GM21737 (cell line): ENCODE data around the gene DDA1.

Experiments used
- ATAC-seq: cut with Tn5 transposase; IDR thresholded peaks from one replicate; pipeline ENCODE4 v1.9.1; 2021; ENCODE audit warnings: mild to moderate bottlenecking, moderate library complexity; ENCODE audit not compliant: unreplicated experiment

The DDA1 gene

DNA sequence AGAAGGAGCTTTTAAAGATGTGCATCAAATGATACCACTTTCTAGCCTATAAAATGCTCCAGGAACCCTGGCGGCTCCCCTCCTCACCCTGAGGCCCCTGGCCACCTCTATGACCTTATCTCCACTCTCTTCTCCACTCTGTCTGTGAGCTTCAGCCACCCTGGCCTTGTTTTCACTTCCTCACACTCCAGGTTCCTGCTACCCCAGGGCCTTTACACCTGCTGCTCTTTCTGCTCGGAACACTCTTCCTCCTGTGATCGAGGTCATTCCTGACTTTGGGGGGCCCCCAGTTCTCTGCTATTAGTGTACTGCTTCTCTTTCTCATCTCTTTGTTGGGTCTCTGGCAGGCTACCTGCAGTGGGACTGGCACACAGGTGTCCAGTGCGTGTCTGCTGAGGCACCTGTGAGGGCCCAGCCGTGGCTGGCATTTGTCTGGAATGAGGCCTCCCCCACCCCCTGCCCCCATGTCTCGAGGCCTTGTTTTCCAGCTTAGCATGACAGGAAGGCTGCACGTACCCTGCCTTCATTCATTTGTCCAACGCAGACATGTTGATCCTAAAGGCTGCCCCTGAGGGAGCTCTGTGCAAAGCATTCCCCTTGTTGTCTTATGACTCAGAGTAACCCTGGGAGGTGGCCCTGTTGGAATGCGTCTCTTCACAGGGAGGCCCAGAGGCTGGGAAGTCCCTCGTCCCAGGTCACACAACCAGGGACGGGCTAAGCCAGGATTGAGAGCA is 2.3 kb downstream of the DDA1 start:
- ATAC-seq, result no peak

GRCh38 chr19:17312189-17313113 is 3.1 kb downstream of the DDA1 start:
- no peak for ATAC-seq

DNA sequence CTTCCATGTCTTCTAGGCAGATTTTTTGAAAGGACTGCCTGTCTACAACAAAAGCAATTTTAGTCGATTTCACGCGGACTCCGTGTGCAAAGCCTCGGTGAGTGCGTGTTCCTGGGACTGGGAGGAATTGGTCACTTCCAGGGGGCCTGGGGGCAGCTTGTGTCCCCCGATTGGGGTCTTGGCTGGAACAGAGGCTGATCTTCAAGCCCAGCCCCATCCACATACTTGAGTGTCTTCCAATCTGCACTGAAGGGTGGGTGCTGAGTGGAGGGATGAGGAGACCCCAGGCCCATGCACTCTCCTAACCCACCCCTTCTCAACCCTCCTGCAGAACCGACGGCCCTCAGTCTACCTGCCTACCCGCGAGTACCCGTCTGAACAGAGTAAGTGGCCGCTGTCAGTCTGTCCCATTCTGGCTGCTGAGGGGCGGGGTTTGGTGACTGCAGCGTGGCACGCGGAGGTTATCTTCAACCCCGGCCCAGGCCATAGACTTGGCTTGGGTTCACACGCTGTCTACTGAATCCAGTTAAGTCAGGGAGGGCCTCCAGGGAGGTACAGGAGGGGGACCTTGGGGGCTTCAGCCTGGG is 4.7 kb downstream of the DDA1 start:
- ATAC-seq, result no peak

GRCh38 chr19:17318966-17319365 is 9.6 kb downstream of the DDA1 start:
- no peak for ATAC-seq

DNA sequence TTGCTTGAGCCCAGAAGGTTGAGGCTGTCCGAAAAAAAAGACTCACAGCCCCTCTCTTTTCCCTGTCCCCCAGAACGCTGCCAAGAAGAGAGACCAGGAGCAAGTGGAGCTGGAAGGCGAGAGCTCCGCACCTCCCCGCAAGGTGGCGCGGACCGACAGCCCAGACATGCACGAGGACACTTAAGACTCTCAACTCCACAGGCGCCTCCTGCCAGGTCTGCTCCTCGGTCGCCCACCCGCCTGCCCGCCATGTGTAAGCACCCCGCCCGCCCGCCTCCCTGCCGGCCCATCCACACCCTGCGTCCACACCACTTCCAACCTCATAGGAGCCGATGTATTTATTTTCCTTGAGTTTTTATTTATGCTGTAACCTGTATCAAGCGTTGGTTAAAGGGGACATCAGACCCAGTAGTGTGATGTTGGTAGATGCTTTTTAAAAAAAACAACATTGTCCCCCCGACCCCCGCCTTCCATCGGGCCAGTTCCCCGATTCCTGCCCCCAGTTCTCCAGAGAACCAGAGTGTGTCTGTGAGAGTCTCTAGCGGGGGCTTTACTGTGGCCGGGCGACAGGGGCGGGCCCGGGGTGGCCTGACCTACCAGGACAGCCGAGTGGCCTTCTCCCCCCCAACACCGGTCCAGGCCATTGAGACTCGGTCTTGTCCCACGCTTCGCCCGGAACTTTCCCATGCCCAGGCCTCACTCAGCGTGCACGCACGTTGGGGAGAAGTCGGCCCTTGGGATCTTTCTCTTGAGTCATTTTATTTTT is 10.3 kb downstream of the DDA1 start:
- no peak for ATAC-seq

DNA sequence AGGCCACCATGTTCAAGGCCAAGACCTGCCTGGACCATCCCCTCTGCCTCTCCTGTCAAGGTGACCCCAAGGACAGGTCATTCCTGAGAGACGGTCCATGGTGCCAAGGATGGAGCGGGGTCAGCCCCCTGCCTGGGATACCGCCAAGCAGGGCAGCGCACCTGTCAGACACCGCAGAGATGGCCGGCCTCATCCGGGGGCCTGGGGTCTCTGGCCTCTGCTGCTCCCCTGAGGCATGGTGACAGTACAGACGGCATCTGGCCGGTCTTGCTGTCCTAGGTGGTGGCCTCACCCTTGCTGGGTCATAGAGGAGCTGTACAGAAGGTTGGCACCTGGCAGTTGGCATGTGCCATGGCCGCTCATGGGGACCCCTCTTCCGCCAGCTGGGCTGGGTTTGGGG is 11.1 kb downstream of the DDA1 start:
- no peak for ATAC-seq

- ATAC-seq, result no peak
These were observed 12.5 kb downstream of the DDA1 start for GRCh38 chr19:17321655-17322489.

GRCh38 chr19:17322854-17323253 is 13.5 kb downstream of the DDA1 start:
- ATAC-seq, result no peak

GRCh38 chr19:17323300-17323963 is 14.1 kb downstream of the DDA1 start:
- no peak for ATAC-seq

DNA sequence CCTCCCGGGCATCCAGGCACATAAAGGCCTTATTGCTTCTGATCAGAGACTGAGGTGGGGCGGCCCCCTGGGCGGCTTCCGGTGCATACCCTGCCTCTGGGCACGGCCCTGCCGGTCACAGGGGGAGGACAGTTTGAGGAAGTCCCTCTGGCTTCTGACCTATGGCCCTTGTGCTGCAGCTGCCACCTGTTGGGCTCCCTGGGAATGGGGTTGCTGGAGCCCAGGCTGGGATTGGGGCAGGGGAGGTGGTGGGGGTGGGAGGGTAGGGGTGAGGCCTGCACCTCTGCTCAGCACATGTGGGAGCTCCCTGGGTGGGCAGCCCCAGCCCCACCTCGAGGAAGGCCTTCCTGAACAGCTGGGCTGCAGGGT is 14.6 kb downstream of the DDA1 start:
- ATAC-seq, result no peak

DNA sequence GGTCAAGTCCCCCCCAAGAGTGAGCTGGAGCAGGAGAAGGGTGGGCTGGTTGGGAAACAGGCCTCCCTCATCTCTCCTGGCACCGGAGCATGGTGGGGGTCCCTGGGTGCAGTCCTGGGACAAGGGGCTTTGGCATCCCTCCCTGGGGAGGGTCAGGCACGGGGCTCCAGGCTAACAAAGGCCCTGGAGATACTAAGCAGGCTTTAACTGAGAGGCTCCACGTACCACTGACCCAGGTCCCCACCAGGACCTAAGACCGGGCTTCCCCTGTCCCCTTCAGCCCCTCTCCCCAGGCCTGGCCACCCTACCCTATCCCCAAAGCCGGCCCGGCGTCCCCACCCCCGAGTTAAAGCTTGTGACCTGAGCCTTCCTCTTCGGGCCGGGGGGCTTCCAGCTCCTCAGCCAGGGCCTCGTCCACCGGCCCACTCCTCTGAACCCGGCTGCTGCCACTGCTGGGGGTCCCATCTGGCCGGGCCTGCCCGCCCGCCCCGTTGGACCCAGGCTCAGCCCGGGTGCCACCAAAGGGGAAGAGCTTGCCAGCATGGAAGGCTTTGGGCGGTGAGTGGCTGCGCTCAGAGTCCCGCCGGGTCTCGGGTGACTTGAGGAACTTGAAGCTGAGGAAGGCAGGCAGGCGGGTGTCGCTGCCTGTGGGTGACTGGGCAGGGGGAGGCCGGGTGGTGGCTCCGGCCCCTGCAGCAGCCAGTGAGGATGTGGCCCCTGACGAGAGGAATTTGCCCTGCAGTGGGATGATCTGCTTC is 15.2 kb downstream of the DDA1 start:
- ATAC-seq, result no peak

DNA sequence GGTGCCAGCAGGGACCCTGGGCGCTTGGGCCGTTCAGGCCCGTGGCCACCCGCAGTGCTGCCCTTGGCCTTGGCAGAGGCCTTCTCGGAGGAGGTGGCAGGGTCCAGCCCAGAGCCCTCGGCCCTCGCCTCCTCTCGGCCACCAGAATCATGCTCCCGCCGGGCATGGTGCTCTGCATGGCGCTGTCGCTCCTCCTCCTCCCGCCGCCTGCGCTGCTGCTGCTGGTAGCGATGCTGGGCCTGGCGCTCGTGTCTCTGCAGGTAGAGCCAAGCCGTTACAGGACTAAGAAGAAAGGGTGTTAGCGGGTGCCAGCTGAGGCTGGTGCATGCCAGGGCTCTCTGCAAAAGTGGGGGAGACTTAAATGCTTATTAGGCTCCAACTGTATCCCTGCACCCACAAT is 15.8 kb downstream of the DDA1 start:
- no peak for ATAC-seq

DNA sequence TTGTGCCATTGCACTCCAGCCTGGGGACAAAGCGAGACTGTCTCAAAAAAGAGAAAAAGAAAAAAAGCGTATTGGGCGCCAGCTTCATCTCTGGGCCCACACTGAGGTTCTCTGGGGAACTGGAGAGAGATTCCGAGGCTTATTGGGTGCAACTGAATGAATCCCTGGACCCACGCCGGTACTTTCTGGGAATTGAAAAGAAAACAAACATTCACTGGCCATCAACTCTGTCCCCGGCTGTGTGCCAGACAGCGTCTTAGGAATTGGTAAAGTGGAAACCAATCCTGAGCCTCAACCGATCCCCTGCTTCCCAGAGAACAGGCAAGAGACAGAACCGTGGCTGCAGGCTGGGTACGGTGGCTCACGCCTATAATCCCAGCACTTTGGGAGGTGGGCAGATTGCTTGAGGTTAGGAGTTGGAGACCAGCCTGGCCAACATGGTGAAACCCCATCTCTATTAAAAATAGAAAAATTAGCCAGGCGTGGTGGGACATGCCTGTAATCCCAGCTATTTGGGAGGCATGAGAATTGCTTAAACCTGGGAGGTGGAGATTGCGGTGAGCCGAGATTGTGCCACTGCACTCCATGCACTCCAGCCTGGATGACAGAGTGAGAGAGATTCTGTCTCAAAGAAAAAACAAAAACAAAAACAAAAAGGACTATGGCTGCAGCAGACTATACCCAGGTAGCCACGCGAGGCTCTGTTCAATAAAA is 16.7 kb downstream of the DDA1 start:
- no peak for ATAC-seq

DNA sequence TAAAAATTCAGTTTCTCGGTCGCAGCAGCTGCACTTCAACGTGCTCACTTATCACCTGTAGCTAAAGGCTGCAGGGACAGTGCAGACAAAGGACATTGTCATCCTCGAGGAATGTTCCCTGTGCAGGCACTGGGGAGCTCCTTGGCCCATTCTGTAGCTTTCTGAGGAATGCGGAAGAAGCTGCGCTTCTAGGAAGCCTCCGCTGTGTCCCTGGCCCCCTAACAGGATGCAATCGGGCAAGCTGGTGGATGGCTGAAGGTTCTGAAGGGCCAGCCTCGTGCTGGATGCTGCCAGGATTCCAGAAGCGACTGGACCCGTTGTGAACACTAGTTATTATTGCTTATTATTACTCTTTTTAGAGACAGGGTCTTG is 17.2 kb downstream of the DDA1 start:
- no peak for ATAC-seq

- no peak for ATAC-seq
These were observed 17.8 kb downstream of the DDA1 start for GRCh38 chr19:17327068-17327653.

GRCh38 chr19:17327654-17328516 is 18.5 kb downstream of the DDA1 start:
- ATAC-seq, result no peak
